Loucy (cell line): Measurements from ENCODE around the gene KIRREL3.

Source experiments
- H2AFZ ChIP-seq: fragments of 200-600 bp; sonication (generic); 2 replicates; pipeline ENCODE4 v1.6.0; 2016; ENCODE audit warnings: antibody characterized with exemption, mild to moderate bottlenecking, low read length, moderate library complexity
- H3F3A ChIP-seq: fragments of 200-600 bp; 2 replicates; pipeline ENCODE4 v1.6.0; 2016; ENCODE audit warnings: antibody characterized with exemption, low read depth, mild to moderate bottlenecking
- H3K27me3 ChIP-seq: fragments of 200-600 bp; sonication (generic); 2 replicates; pipeline ENCODE4 v1.6.1; 2014; ENCODE audit warnings: low read length, mild to moderate bottlenecking; ENCODE audit not compliant: insufficient read depth, poor library complexity, severe bottlenecking
- H3K36me3 ChIP-seq: fragments of 200-600 bp; sonication (generic); 2 replicates; pipeline ENCODE4 v1.6.1; 2016; ENCODE audit warnings: low read length; ENCODE audit not compliant: insufficient read depth
- H3K4me1 ChIP-seq: fragments of 200-600 bp; sonication (generic); 2 replicates; pipeline ENCODE4 v1.5.1; 2014; ENCODE audit warnings: low read length, mild to moderate bottlenecking; ENCODE audit not compliant: insufficient read depth, poor library complexity, severe bottlenecking
- H3K4me2 ChIP-seq: fragments of 200-600 bp; sonication (generic); 2 replicates; pipeline ENCODE4 v1.6.0; 2014; ENCODE audit warnings: antibody characterized with exemption, low read length, low read depth, mild to moderate bottlenecking; ENCODE audit not compliant: poor library complexity, severe bottlenecking
- H3K4me3 ChIP-seq: fragments of 200-600 bp; sonication (generic); 2 replicates; pipeline ENCODE4 v1.5.1; 2014; ENCODE audit warnings: low read length, mild to moderate bottlenecking, mixed read lengths; ENCODE audit not compliant: poor library complexity, severe bottlenecking
- H3K79me2 ChIP-seq: fragments of 200-600 bp; sonication (generic); 2 replicates; pipeline ENCODE4 v1.6.1; 2014; ENCODE audit warnings: low read length; ENCODE audit not compliant: insufficient read depth
- H3K9ac ChIP-seq: fragments of 200-600 bp; sonication (generic); 2 replicates; pipeline ENCODE4 v1.6.0; 2014; ENCODE audit warnings: mild to moderate bottlenecking, low read depth, low read length, moderate library complexity; ENCODE audit not compliant: poor library complexity, severe bottlenecking
- H3K9me2 ChIP-seq: fragments of 200-600 bp; sonication (generic); replicated peaks from 2 replicates; pipeline ENCODE4 v1.6.1; 2016; ENCODE audit warnings: low read depth, low read length, mixed read lengths
- H3K9me3 ChIP-seq: fragments of 200-600 bp; sonication (generic); 2 replicates; pipeline ENCODE4 v1.6.1; 2014; ENCODE audit warnings: mild to moderate bottlenecking, antibody characterized with exemption, low read length, low read depth; ENCODE audit not compliant: insufficient read depth
- H4K20me1 ChIP-seq: fragments of 200-600 bp; sonication (generic); 2 replicates; pipeline ENCODE4 v1.6.0; 2014; ENCODE audit warnings: antibody characterized with exemption, low read length, mild to moderate bottlenecking; ENCODE audit not compliant: insufficient read depth, poor library complexity, severe bottlenecking
- CTCF ChIP-seq: fragments of 200-600 bp; sonication (generic); conservative IDR thresholded peaks from 2 replicates; pipeline ENCODE4 v1.5.1; 2014; ENCODE audit warnings: mild to moderate bottlenecking, antibody characterized with exemption, low read length
- EZH2phosphoT487 ChIP-seq: fragments of 200-600 bp; IDR thresholded peaks from 2 replicates; pipeline ENCODE4 v1.6.1; 2018; ENCODE audit warnings: antibody characterized with exemption, mild to moderate bottlenecking, moderate library complexity, borderline replicate concordance

The KIRREL3 gene

DNA sequence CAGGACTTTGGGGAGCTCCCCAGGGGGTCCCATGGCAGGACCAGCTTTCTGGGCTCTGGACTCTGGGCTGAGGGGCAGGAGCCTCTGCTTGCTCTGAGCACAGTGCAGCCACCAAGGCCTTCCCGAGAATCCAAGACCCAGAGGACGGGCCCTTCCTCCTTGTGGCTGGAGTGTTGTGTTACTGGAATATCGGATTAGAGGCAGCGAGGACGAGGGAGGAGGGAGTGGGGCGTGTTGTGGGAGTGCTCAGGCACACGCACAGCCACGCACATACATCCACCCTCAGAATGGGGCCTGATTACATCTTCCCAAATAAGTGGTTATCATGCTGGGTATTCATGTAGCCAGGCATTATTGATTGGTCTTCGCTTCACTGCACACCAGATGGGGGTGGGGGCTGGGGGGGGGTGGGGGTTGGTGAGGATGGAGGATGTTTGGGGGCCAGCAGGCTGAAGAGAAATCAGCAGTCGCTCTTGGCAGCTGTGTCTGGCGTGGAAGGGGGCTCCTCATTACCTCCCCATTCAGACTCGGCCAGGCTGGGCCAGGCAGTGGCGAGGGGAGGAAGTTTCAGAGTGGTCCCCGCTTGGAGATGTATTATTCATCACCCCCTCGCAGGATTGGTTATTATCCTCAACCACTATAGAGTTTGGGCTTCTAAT, 524.2 kb downstream of the KIRREL3 start:
- Histone ChIP-seq H3K4me1 (peaks cover 26% of the 10 kb centered on the region), H3K9me2 (no peaks in the 10 kb centered on the region), H3K27me3 (no peaks in the 10 kb centered on the region), H3K36me3 (no peaks in the 10 kb centered on the region), H3K9me3 (no peaks in the 10 kb centered on the region), H4K20me1 (no peaks in the 10 kb centered on the region), H3K79me2 (no peaks in the 10 kb centered on the region), H3K9ac (no peak overlapping the region), H3F3A (no peaks in the 10 kb centered on the region), H3K4me2 (no peak overlapping the region), H3K4me3 (no peak overlapping the region), H2AFZ (no peak overlapping the region)
- TF ChIP-seq CTCF (no peak), EZH2phosphoT487 (no peak)

GRCh38 chr11:126475014-126475991, 525.3 kb downstream of the KIRREL3 start:
- Histone ChIP-seq H3K4me2 (no peak overlapping the region), H3K4me1 (peaks cover 24% of the 10 kb centered on the region), H3K79me2 (no peaks in the 10 kb centered on the region), H3K36me3 (no peaks in the 10 kb centered on the region), H4K20me1 (no peaks in the 10 kb centered on the region), H3K9me2 (no peaks in the 10 kb centered on the region), H3F3A (no peaks in the 10 kb centered on the region), H2AFZ (no peak overlapping the region), H3K9ac (no peak overlapping the region), H3K4me3 (no peak overlapping the region), H3K9me3 (no peaks in the 10 kb centered on the region), H3K27me3 (no peaks in the 10 kb centered on the region)
- TF ChIP-seq EZH2phosphoT487: no peak
- no peak for TF ChIP-seq CTCF

DNA sequence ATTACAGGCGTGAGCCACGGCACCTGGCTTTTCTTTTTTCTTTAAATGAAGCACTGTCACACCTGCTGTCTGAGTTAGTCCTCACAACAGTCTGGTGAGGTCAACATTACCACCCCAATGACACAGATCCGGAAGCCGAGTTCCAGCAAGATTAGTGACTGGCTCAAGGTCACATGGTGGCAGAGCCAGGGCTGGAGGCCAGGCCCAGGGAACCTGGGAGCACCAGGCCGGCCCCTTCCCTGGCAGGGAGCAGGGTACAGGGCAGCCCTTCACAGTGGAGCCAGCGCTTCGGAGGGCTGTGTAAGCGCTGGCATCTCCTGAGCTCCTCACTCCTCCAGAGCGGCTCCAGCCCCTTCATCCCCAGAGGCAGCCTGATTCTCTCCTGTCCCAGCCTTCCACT, 526.4 kb downstream of the KIRREL3 start:
- H3K9me3 ChIP-seq: no peaks in the 10 kb centered on the region
- H4K20me1 ChIP-seq: no peaks in the 10 kb centered on the region
- H3K27me3 ChIP-seq: no peaks in the 10 kb centered on the region
- H3K36me3 ChIP-seq: no peaks in the 10 kb centered on the region
- H3F3A ChIP-seq: no peaks in the 10 kb centered on the region
- H3K79me2 ChIP-seq: no peaks in the 10 kb centered on the region
- no peak overlapping the region for H2AFZ ChIP-seq
- TF ChIP-seq CTCF (no peak), EZH2phosphoT487 (no peak)
- no peak overlapping the region for H3K9ac ChIP-seq
- no peak overlapping the region for H3K4me2 ChIP-seq
- H3K9me2 ChIP-seq: no peaks in the 10 kb centered on the region
- no peak overlapping the region for H3K4me3 ChIP-seq
- H3K4me1 ChIP-seq: peaks cover 18% of the 10 kb centered on the region
